HS-27A (cell line): ENCODE measurements around the gene RPS6KA5.
"Not testable (repeated sequence)": the region's sequence is repeated elsewhere in the genome, so short reads cannot be mapped to it uniquely, and the experiment has no call there.

Source experiments
- DNase-seq: peaks from one replicate; pipeline ENCODE4 v3.0.0-alpha.2; 2012; ENCODE audit warnings: low read depth, missing footprints

RPS6KA5 gene

GRCh38 chr14:90867501-90867900 is 192.9 kb downstream of the RPS6KA5 start:
- DNase-seq: no peak

GRCh38 chr14:90866833-90867232 is 193.6 kb downstream of the RPS6KA5 start:
- DNase-seq: no peak

GRCh38 chr14:90864741-90865140 is 195.7 kb downstream of the RPS6KA5 start:
- no peak for DNase-seq

- DNase-seq: no peak
Observed at GRCh38 chr14:90858511-90858910, 201.9 kb downstream of the RPS6KA5 start.

- DNase-seq: no peak
Observed at GRCh38 chr14:90857866-90858265, 202.6 kb downstream of the RPS6KA5 start.

GRCh38 chr14:90856115-90856514 is 204.3 kb downstream of the RPS6KA5 start:
- not testable (repeated sequence) for DNase-seq

GRCh38 chr14:90853116-90853515 is 207.3 kb downstream of the RPS6KA5 start:
- DNase-seq: no peak

GRCh38 chr14:90851327-90852036 is 209.0 kb downstream of the RPS6KA5 start:
- no peak for DNase-seq

GRCh38 chr14:90850487-90850886 is 210.0 kb downstream of the RPS6KA5 start:
- peak; percentile 35 for DNase-seq

- DNase-seq: no peak
Observed at GRCh38 chr14:90849787-90850444, 210.5 kb downstream of the RPS6KA5 start.

GRCh38 chr14:90848944-90849731 is 211.3 kb downstream of the RPS6KA5 start:
- DNase-seq: no peak

- DNase-seq: peak; percentile 14
Observed at GRCh38 chr14:90846511-90846910, 213.9 kb downstream of the RPS6KA5 start.

GRCh38 chr14:90844321-90844720 is 216.1 kb downstream of the RPS6KA5 start:
- DNase-seq: no peak

- no peak for DNase-seq
Observed at GRCh38 chr14:90842726-90843125, 217.7 kb downstream of the RPS6KA5 start.

- DNase-seq: not testable (repeated sequence)
Observed at GRCh38 chr14:90840667-90841066, 219.8 kb downstream of the RPS6KA5 start.

- no peak for DNase-seq
Observed at GRCh38 chr14:90839889-90840266, 220.6 kb downstream of the RPS6KA5 start.

- DNase-seq: no peak
Observed at GRCh38 chr14:90839024-90839888, 221.2 kb downstream of the RPS6KA5 start.

GRCh38 chr14:90838531-90838930 is 221.9 kb downstream of the RPS6KA5 start:
- not testable (repeated sequence) for DNase-seq

- DNase-seq: no peak
Observed at GRCh38 chr14:90837355-90837754, 223.1 kb downstream of the RPS6KA5 start.

GRCh38 chr14:90836692-90837063 is 223.8 kb downstream of the RPS6KA5 start:
- no peak for DNase-seq

- no peak for DNase-seq
Observed at GRCh38 chr14:90831821-90832220, 228.6 kb downstream of the RPS6KA5 start.
